Fibroblast of skin of abdomen (primary cell): ENCODE measurements around the gene MAOB. TPM values are rescaled to one million over a fixed set of nuclear protein-coding genes. Genes with fewer than 3 reads are reported as not detected.
"Not testable (repeated sequence)": the region's sequence is repeated elsewhere in the genome, so short reads cannot be mapped to it uniquely, and the experiment has no call there.

Experiments
- DNase-seq: peaks from one replicate; pipeline ENCODE4 v3.0.0-alpha.2; 2013
- polyA plus RNA-seq, 2 experiments: library from polyadenylated mRNA; unstranded; fragments of 120-200 nt; gene quantifications; one replicate each; pipeline ENCODE4 v1.2.1, GENCODE V29; 2013; ENCODE audit not compliant: insufficient read length in 2 of 2

MAOB gene
- 0.18 TPM for polyA plus RNA-seq (2013, experiment 1 of 2; ENCODE audit: insufficient read length)
- polyA plus RNA-seq (2013, experiment 2 of 2; ENCODE audit: insufficient read length): not detected

- no peak for DNase-seq
These were observed at the start of gene MAOB for GRCh38 chrX:43882294-43882681. MAOB (minus strand) TSS chrX:43882450; CDS start chrX:43882299, 151 bp downstream.

- DNase-seq: not testable (repeated sequence)
These were observed 39.8 kb upstream of the MAOB start for GRCh38 chrX:43922032-43922431.

GRCh38 chrX:43910772-43911171 lies 28.5 kb upstream of the MAOB start:
- not testable (repeated sequence) for DNase-seq

- DNase-seq: no peak
These were observed 27.8 kb upstream of the MAOB start for GRCh38 chrX:43910012-43910411.

GRCh38 chrX:43909141-43909540 lies 26.9 kb upstream of the MAOB start:
- DNase-seq: no peak

- no peak for DNase-seq
These were observed 17.9 kb upstream of the MAOB start for GRCh38 chrX:43899878-43900815.

GRCh38 chrX:43898406-43899035 lies 16.3 kb upstream of the MAOB start:
- DNase-seq: no peak

- no peak for DNase-seq
These were observed 15.0 kb upstream of the MAOB start for GRCh38 chrX:43897290-43897689.

- DNase-seq: no peak
These were observed 10.2 kb upstream of the MAOB start for GRCh38 chrX:43892336-43892870.

GRCh38 chrX:43885617-43886016 lies 3.4 kb upstream of the MAOB start:
- no peak for DNase-seq

GRCh38 chrX:43881410-43882293 lies 598 bp downstream of the MAOB start:
- no peak for DNase-seq

- DNase-seq: no peak
These were observed 1.8 kb downstream of the MAOB start for GRCh38 chrX:43880425-43880824.

GRCh38 chrX:43878906-43879526 lies 3.2 kb downstream of the MAOB start:
- no peak for DNase-seq

GRCh38 chrX:43876680-43877079 lies 5.6 kb downstream of the MAOB start:
- no peak for DNase-seq

GRCh38 chrX:43870758-43871419 lies 11.4 kb downstream of the MAOB start:
- DNase-seq: no peak

GRCh38 chrX:43870011-43870410 lies 12.2 kb downstream of the MAOB start:
- DNase-seq: no peak

- no peak for DNase-seq
These were observed 13.5 kb downstream of the MAOB start for GRCh38 chrX:43868791-43869190.

- DNase-seq: no peak
These were observed 15.8 kb downstream of the MAOB start for GRCh38 chrX:43866423-43866822.

- no peak for DNase-seq
These were observed 16.5 kb downstream of the MAOB start for GRCh38 chrX:43865791-43866190.

GRCh38 chrX:43862434-43862833 lies 19.8 kb downstream of the MAOB start:
- no peak for DNase-seq

GRCh38 chrX:43861750-43862149 lies 20.5 kb downstream of the MAOB start:
- no peak for DNase-seq
